Left renal pelvis (tissue), 4 donors: ENCODE measurements around the gene DDX1. TPM values are rescaled to one million over a fixed set of nuclear protein-coding genes. Genes with fewer than 3 reads are reported as not detected.

Experiments used
- DNase-seq, 4 donors: peaks; one replicate each; pipeline ENCODE4 v3.0.0-alpha.2; 2013; ENCODE audit warnings: low read depth in 4 of 4, low spot score in 3 of 4
- polyA plus RNA-seq, 4 donors: library from polyadenylated mRNA; unstranded; fragments of 120-200 nt; gene quantifications; one replicate each; pipeline ENCODE4 v1.2.1, GENCODE V29; 2013; ENCODE audit not compliant: insufficient read length in 4 of 4

Gene DDX1
- polyA plus RNA-seq, 4 donors, result 128 to 199 (median 177) TPM

- no peak for DNase-seq
These were observed 35.3 kb downstream of the DDX1 start for GRCh38 chr2:15626967-15627366.

GRCh38 chr2:15627817-15628684, 36.4 kb downstream of the DDX1 start:
- no peak for DNase-seq

- DNase-seq, result no peak
These were observed 37.5 kb downstream of the DDX1 start for GRCh38 chr2:15628899-15629855.

- no peak for DNase-seq
These were observed 38.7 kb downstream of the DDX1 start for GRCh38 chr2:15630121-15630977.

DNA sequence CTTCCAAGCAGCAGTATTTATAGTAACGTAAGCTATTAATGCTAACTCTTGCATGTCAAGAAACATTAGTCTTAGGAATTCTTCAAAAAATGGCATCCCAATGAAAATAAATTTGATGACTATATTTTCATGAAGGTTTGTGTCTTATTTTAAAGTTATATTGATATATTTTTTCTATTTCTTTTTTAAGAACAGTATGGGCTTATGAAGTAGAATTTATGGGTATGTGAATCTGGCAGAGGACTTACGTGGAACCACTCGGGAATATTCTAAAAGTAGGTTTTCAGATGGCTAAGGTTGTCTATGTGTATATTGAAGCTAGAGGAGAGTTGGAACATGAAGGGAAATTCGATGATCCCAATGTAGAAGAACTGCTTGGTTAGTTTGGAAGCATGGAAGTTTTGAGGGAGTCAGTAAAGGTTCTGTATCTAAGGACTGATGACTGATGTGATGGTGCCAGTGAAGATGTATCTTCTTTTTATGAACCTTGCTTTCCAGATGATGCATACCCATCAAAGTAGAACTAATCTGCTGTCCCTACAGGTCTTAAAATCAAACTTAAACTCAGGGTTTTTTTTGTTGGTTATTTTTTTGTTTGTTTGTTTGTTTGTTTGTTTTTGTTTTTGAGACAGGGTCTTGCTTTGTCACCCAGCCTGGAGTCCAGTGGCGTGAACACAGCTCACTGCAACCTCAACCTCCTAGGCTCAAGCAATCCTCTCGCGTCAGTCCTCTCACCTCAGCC, 39.5 kb downstream of the DDX1 start:
- DNase-seq, result no peak

- no peak for DNase-seq
These were observed 40.2 kb downstream of the DDX1 start for GRCh38 chr2:15631883-15632282.

DNA sequence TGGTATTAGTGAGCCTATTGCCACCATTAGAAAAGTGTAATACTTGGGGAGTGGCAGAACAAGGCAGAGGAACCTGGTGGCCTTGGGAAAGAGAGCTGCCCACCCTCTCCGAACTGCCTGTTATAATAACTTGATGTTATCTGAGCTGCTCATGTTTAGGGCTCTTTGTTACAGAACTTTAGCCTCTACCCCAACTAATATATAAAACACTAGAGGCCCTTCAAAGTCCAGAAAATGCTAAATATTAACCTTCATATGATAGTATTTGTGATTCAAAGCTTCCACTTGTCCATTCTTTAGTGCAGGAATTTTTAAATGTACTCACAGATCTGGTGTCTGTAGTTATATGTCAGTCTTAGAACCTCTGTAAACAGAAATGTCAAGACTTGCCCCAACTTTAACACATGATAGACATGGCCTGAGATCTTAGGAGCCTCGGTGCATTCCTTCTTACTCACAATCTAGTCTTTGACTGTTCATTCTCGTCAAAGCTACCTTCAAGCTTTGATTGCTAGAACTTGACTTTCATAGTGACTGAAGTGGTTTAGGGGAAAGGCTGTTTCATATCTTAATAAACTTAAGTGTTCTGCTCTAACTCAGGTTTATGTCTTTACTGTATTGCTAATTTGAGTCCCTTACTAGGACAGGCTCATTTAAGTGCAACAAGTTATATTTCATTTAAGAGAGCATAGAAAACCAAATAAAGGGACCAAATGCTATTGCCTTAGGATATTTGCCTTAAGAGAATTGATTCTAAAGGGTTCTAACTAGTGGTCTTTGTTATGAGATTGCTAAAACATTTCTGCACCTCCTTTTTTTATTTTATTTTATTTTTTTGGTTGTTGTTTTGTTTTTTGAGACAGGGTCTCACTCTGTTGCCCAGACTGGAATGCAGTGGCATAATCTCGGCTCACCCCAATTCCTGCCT, 41.6 kb downstream of the DDX1 start:
- no peak for DNase-seq

- DNase-seq, result no peak
These were observed 42.3 kb downstream of the DDX1 start for GRCh38 chr2:15633971-15634346.

DNA sequence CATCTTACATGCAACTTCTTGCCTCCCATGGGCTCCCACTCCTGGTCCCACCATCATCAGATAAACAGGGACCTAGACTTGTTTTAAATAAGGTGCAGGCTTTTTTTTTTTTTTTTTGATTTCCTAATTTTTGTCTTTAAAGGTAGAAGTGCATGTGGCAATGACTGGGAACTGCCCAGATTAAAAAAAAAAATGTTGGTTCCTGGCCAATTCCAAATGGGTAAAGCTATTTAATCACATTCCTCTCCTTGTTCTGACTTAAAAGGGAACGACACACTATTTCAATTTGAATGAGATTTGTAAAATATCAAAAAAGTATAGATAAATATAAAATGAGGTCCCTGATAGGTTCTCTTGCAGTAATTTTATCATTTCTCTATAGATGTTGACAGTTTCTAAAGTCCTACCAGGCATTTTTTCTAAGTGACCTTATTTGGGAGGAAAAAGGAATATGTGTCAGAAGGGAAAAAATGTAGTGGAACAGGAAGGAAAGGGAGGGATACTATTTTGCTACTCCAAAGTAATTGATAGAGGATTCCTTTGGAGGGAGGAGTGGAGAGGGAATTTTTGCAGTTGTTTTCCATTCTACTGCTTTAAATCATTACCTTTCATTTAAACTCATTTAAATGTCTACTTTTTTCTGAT, 43.3 kb downstream of the DDX1 start:
- DNase-seq, result no peak

- DNase-seq, result peak in 3 of 4 donors; percentile 69 to 70 (median 70)
These were observed 45.5 kb downstream of the DDX1 start for GRCh38 chr2:15636972-15637785.

GRCh38 chr2:15638720-15639119, 47.1 kb downstream of the DDX1 start:
- DNase-seq, result no peak

- no peak for DNase-seq
These were observed 47.9 kb downstream of the DDX1 start for GRCh38 chr2:15639323-15640251.

GRCh38 chr2:15640261-15640711, 48.6 kb downstream of the DDX1 start:
- no peak for DNase-seq

DNA sequence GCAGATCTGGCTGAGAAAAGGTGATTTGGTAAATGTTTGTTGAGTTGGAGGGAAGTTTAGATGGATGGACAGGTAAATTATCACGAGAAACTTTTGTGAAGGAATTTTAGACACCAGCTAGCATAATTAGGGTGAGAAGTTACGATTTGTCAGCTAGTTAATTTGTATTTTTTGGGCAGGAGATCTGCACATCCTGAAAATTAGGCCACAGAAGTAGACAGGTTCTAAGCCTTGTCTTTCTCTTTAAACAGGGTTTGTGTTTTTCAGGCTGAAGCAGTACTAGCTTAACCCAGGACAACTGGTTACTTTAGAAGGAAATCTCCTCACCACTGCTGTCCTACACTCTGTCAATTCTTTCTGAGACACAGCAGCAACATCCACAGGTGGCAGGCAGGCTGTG, 49.1 kb downstream of the DDX1 start:
- DNase-seq, result no peak

GRCh38 chr2:15641530-15641982, 49.9 kb downstream of the DDX1 start:
- DNase-seq, result no peak
